Activated naive CD4-positive, alpha-beta T cell treated with anti-CD3 and anti-CD28 coated beads, Interleukin-2, amount 50 U/mL, for 24 hours (primary cell): ENCODE data around the gene NCOR2.

ENCODE experiments used
- H3K27ac Mint-ChIP-seq: one replicate; pipeline ENCODE4 v1.8.0; 2021; ENCODE audit warnings: mild to moderate bottlenecking, mixed read lengths
- H3K27me3 Mint-ChIP-seq: one replicate; pipeline ENCODE4 v1.8.0; 2021; ENCODE audit warnings: mixed read lengths
- H3K36me3 Mint-ChIP-seq: one replicate; pipeline ENCODE4 v1.8.0; 2021; ENCODE audit warnings: mixed read lengths
- H3K4me1 Mint-ChIP-seq: one replicate; pipeline ENCODE4 v1.8.0; 2021; ENCODE audit warnings: mixed read lengths
- H3K4me3 Mint-ChIP-seq: one replicate; pipeline ENCODE4 v1.8.0; 2021; ENCODE audit warnings: mild to moderate bottlenecking, mixed read lengths
- H3K9me3 Mint-ChIP-seq: one replicate; pipeline ENCODE4 v1.8.0; 2021; ENCODE audit warnings: mixed read lengths

The NCOR2 gene

DNA sequence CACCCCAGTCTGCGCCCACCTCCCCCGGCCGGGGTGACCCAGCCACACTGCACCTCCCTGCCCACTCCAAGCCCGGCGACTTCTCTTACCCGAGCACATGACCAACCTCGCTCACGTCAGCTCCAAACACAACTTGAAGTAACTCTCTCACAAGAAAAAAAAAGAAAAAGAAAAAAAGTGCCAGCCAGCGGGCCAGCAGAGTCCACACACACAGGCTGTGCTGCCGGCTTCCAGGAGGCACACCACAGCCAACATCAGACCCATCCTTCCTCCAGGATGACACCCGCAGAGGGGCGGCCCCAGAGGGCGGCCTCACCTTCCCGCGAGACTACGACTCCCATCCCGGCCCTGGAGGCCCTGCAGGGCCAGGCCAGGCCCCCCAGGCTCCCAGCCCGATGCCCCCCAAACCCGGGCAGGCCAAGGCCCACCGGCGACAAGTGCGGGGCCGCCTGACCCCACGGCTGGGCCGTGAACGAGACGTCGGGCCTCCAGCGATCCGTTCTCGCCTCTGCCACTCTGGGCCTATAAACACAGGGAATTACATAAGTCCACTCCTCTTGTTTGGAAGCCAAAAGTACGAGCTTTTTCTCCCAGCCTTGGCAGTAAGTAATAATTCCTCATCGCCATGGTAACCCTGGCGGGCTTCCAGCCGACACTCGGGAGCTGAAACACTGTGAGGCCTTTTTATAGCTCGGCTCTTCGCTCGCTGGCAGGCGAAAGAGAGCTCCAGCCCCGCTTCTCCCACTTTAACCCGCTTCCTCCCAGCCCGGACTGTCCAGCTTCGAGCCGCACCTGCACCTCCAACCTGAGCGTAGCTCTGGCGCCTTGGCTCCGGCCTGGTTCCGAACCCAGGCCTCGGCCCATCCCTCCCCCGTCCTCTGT is 49.1 kb downstream of the NCOR2 start:
- H3K4me3 Mint-ChIP-seq: no peak overlapping the region
- H3K9me3 Mint-ChIP-seq: no peaks in the 10 kb centered on the region
- no peaks in the 10 kb centered on the region for H3K36me3 Mint-ChIP-seq
- no peaks in the 10 kb centered on the region for H3K27me3 Mint-ChIP-seq
- peaks cover 32% of the 10 kb centered on the region for H3K4me1 Mint-ChIP-seq
- no peak overlapping the region for H3K27ac Mint-ChIP-seq
